ENCODE results near the gene UBE3D.

DNA sequence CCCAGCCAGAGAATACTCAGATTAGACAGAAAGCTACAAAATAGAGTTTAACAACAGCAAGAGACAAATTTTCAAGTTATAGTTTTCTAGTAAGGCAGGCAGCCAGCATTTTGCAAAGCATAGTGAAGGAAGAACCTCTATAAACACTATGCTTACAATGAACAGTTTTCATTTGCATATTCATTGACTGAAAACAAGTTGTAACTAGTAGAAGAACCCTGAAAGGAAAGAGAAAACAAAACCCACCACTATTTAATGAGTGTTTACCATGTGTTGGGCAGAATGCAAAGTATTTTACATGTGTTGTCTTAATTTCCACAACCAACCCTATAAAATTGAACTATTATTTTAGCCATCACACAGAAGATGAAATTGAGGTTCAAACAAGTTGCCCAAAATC lies 196.1 kb downstream of the UBE3D start:
- TF ChIP-seq, protein P1, sequence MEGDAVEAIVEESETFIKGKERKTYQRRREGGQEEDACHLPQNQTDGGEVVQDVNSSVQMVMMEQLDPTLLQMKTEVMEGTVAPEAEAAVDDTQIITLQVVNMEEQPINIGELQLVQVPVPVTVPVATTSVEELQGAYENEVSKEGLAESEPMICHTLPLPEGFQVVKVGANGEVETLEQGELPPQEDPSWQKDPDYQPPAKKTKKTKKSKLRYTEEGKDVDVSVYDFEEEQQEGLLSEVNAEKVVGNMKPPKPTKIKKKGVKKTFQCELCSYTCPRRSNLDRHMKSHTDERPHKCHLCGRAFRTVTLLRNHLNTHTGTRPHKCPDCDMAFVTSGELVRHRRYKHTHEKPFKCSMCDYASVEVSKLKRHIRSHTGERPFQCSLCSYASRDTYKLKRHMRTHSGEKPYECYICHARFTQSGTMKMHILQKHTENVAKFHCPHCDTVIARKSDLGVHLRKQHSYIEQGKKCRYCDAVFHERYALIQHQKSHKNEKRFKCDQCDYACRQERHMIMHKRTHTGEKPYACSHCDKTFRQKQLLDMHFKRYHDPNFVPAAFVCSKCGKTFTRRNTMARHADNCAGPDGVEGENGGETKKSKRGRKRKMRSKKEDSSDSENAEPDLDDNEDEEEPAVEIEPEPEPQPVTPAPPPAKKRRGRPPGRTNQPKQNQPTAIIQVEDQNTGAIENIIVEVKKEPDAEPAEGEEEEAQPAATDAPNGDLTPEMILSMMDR (IDR thresholded peaks at IDR 0.05; ENCODE audit: low read depth, low read length, poor library complexity, severe bottlenecking): no peak
- no peak for TF ChIP-seq EZH2phosphoT487 (IDR thresholded peaks at IDR 0.05; ENCODE audit: borderline replicate concordance, low read length)
